GM23338 (cell line): ENCODE data around the gene PRSS33. TPM values are rescaled to one million over a fixed set of nuclear protein-coding genes. Genes with fewer than 3 reads are reported as not detected.

Experiments
- ATAC-seq: fragments of 200-7000 bp; cut with Tn5 transposase; 3 replicates; pipeline ENCODE4 v1.9.1; 2020
- DNase-seq: peaks from one replicate; pipeline ENCODE4 v3.0.0-alpha.2; 2015; ENCODE audit warnings: low spot score
- H2AFZ ChIP-seq: fragments of 200-600 bp; sonication (generic); 2 replicates; pipeline ENCODE4 v1.8.0; 2016; ENCODE audit warnings: antibody characterized with exemption, mild to moderate bottlenecking, moderate library complexity
- H3F3A ChIP-seq: fragments of 200-600 bp; sonication (generic); replicated peaks from 2 replicates; pipeline ENCODE4 v1.8.0; 2017; ENCODE audit warnings: antibody characterized with exemption, mixed run types, low read depth
- H3K27ac ChIP-seq: fragments of 200-600 bp; sonication (generic); 2 replicates; pipeline ENCODE4 v1.6.1; 2016; ENCODE audit warnings: low read depth
- H3K27me3 ChIP-seq: fragments of 200-600 bp; sonication (generic); 2 replicates; pipeline ENCODE4 v1.8.0; 2016; ENCODE audit warnings: mild to moderate bottlenecking, mixed run types, moderate library complexity; ENCODE audit not compliant: insufficient read depth
- H3K36me3 ChIP-seq: fragments of 200-600 bp; sonication (generic); 2 replicates; pipeline ENCODE4 v1.8.0; 2016; ENCODE audit warnings: mild to moderate bottlenecking; ENCODE audit not compliant: insufficient read depth
- H3K4me1 ChIP-seq: fragments of 200-600 bp; sonication (generic); 2 replicates; pipeline ENCODE4 v1.8.0; 2016; ENCODE audit warnings: mild to moderate bottlenecking, moderate library complexity; ENCODE audit not compliant: insufficient read depth
- H3K4me2 ChIP-seq: fragments of 200-600 bp; sonication (generic); 2 replicates; pipeline ENCODE4 v1.7.1; 2017; ENCODE audit warnings: mixed run types
- H3K4me3 ChIP-seq: fragments of 200-600 bp; sonication (generic); 2 replicates; pipeline ENCODE4 v1.6.1; 2016; ENCODE audit warnings: mixed run types
- H3K79me2 ChIP-seq: fragments of 200-600 bp; sonication (generic); replicated peaks from 2 replicates; pipeline ENCODE4 v1.8.0; 2017; ENCODE audit warnings: mild to moderate bottlenecking; ENCODE audit not compliant: insufficient read depth
- H3K9me2 ChIP-seq: fragments of 200-600 bp; sonication (generic); 2 replicates; pipeline ENCODE4 v1.8.0; 2017; ENCODE audit not compliant: insufficient read depth
- H4K20me1 ChIP-seq: fragments of 200-600 bp; sonication (generic); replicated peaks from 2 replicates; pipeline ENCODE4 v1.8.0; 2017; ENCODE audit warnings: mild to moderate bottlenecking; ENCODE audit not compliant: insufficient read depth
- H3K27ac Mint-ChIP-seq: 2 replicates; pipeline ENCODE4 v1.8.0; 2020; ENCODE audit warnings: inconsistent platforms, mild to moderate bottlenecking, moderate library complexity, mixed read lengths
- H3K27me3 Mint-ChIP-seq: 3 replicates; pipeline ENCODE4 v1.8.0; 2022; ENCODE audit warnings: low read depth, mild to moderate bottlenecking, moderate library complexity, mixed read lengths, inconsistent platforms; ENCODE audit not compliant: insufficient read depth, poor library complexity
- H3K36me3 Mint-ChIP-seq: 3 replicates; pipeline ENCODE4 v1.8.0; 2021; ENCODE audit warnings: low read depth, mild to moderate bottlenecking, inconsistent platforms, moderate library complexity, mixed read lengths
- H3K4me1 Mint-ChIP-seq: 3 replicates; pipeline ENCODE4 v1.8.0; 2020; ENCODE audit warnings: mild to moderate bottlenecking, inconsistent platforms, mixed read lengths
- H3K4me3 Mint-ChIP-seq: 3 replicates; pipeline ENCODE4 v1.8.0; 2021; ENCODE audit warnings: moderate library complexity, mild to moderate bottlenecking, inconsistent platforms, mixed read lengths
- H3K9me3 Mint-ChIP-seq: 3 replicates; pipeline ENCODE4 v1.8.0; 2020; ENCODE audit warnings: moderate library complexity, mild to moderate bottlenecking, inconsistent platforms, mixed read lengths
- CREB1 ChIP-seq: fragments of 250-450 bp; sonication (Bioruptor Pico); IDR thresholded peaks from 2 replicates; pipeline ENCODE4 v1.5.0; 2020; ENCODE audit warnings: low read depth, mild to moderate bottlenecking, moderate library complexity
- EZH2 ChIP-seq: fragments of 200-600 bp; sonication (generic); IDR thresholded peaks from one replicate; pipeline ENCODE4 v1.8.0; 2017; ENCODE audit warnings: antibody characterized with exemption, mild to moderate bottlenecking, low read depth; ENCODE audit not compliant: unreplicated experiment
- EZH2phosphoT487 ChIP-seq: fragments of 200-600 bp; sonication (generic); IDR thresholded peaks from one replicate; pipeline ENCODE4 v1.8.1; 2018; ENCODE audit warnings: antibody characterized with exemption; ENCODE audit not compliant: unreplicated experiment
- JUNB ChIP-seq: IDR thresholded peaks from one replicate; pipeline ENCODE4 v1.6.1; 2016; ENCODE audit warnings: antibody characterized with exemption; ENCODE audit not compliant: unreplicated experiment
- NANOG ChIP-seq: IDR thresholded peaks from 2 replicates; pipeline ENCODE4 v1.6.1; 2016; ENCODE audit warnings: antibody characterized with exemption, borderline replicate concordance
- POLR2AphosphoS5 ChIP-seq: IDR thresholded peaks from 2 replicates; pipeline ENCODE4 v1.6.1; 2016; ENCODE audit warnings: antibody characterized with exemption, low read depth
- STAT1 ChIP-seq: IDR thresholded peaks from one replicate; pipeline ENCODE4 v1.6.1; 2016; ENCODE audit warnings: antibody characterized with exemption; ENCODE audit not compliant: unreplicated experiment
- ZNF114 ChIP-seq: fragments of 250-450 bp; sonication (Bioruptor Pico); IDR thresholded peaks from 2 replicates; pipeline ENCODE4 v1.5.0; 2020; ENCODE audit warnings: mild to moderate bottlenecking, moderate library complexity
- ZNF331 ChIP-seq: fragments of 250-450 bp; sonication (Bioruptor Pico); IDR thresholded peaks from 2 replicates; pipeline ENCODE4 v1.5.0; 2020; ENCODE audit warnings: low read depth, mild to moderate bottlenecking, moderate library complexity
- polyA plus RNA-seq: library from polyadenylated mRNA; unstranded; fragments of >200 nt; fragmentation: Nextera tagmentation; extraction: Ambion mirVana; gene quantifications from 2 replicates; pipeline ENCODE4 v1.2.1, GENCODE V29; 2016
- total RNA-seq: library from RNA; depleted of rRNA; stranded (reverse); fragments of >200 nt; shearing (Covaris generic); gene quantifications from 2 replicates; pipeline ENCODE4 v1.2.3, GENCODE V29; 2014
- TF ChIP-seq, protein P1 (sequence below), 2 experiments: fragments of 200-600 bp in 1 of 2; sonication (generic) in 1 of 2; conservative IDR thresholded peaks; 2 replicates each; pipeline versions ENCODE4 v1.5.1 to v1.6.1; 2016 to 2017; ENCODE audit warnings: antibody characterized with exemption in 2 of 2, low read depth in 2 of 2, mild to moderate bottlenecking in 2 of 2, moderate library complexity in 1 of 2
- TF ChIP-seq, protein P2 (sequence below): IDR thresholded peaks from one replicate; pipeline ENCODE4 v1.6.1; 2018; ENCODE audit warnings: antibody characterized with exemption; ENCODE audit not compliant: unreplicated experiment

PRSS33 gene
- total and polyA plus RNA-seq, 2 experiments from 2014 or later = 0.24 to 1.4 TPM

DNA sequence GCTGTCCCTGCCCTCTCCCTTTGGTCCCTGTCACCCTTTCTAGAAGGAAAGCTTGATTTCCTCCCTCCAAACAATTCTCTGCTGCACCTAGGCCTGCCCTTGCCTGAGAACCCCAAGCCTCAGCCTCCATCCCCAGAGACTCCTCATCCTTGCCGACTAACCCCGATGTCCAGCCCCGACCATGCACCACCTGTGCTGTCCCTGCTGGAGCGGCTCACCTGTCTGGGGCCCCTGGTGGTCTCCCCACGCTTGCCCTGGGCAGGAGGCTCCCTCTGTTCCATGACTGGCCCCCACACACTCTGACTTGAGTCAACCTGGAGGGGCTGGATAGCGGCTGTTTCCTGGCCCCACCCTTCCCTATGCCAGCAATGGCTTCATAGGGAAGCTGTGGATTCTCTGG, 46.9 kb downstream of the PRSS33 start:
- Histone ChIP-seq H3K27ac (no peak overlapping the region), H3K9me2 (no peaks in the 10 kb centered on the region), H4K20me1 (no peaks in the 10 kb centered on the region), H3F3A (no peaks in the 10 kb centered on the region), H3K27me3 (no peaks in the 10 kb centered on the region), H3K4me3 (no peak overlapping the region), H3K4me1 (no peaks in the 10 kb centered on the region), H3K4me2 (no peak overlapping the region), H2AFZ (no peak overlapping the region), H3K36me3 (no peaks in the 10 kb centered on the region), H3K79me2 (no peaks in the 10 kb centered on the region)
- TF ChIP-seq NANOG = no peak
- no peak for TF ChIP-seq POLR2AphosphoS5
- TF ChIP-seq CREB1 (CRISPR knock-in tag) = no peak
- TF ChIP-seq EZH2phosphoT487 = no peak
- TF ChIP-seq, protein P1, sequence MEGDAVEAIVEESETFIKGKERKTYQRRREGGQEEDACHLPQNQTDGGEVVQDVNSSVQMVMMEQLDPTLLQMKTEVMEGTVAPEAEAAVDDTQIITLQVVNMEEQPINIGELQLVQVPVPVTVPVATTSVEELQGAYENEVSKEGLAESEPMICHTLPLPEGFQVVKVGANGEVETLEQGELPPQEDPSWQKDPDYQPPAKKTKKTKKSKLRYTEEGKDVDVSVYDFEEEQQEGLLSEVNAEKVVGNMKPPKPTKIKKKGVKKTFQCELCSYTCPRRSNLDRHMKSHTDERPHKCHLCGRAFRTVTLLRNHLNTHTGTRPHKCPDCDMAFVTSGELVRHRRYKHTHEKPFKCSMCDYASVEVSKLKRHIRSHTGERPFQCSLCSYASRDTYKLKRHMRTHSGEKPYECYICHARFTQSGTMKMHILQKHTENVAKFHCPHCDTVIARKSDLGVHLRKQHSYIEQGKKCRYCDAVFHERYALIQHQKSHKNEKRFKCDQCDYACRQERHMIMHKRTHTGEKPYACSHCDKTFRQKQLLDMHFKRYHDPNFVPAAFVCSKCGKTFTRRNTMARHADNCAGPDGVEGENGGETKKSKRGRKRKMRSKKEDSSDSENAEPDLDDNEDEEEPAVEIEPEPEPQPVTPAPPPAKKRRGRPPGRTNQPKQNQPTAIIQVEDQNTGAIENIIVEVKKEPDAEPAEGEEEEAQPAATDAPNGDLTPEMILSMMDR (conservative IDR thresholded peaks at IDR 0.05; ENCODE audit: low read depth in 2 of 2) = no peak
- no peak for TF ChIP-seq JUNB
- no peak for TF ChIP-seq EZH2
- no peak for TF ChIP-seq ZNF114 (CRISPR knock-in tag)
- Mint-ChIP-seq H3K27me3 (peaks cover 9% of the 10 kb centered on the region), H3K9me3 (no peaks in the 10 kb centered on the region), H3K27ac (peak overlapping the region; percentile 34; the same call in 1 of the 2 replicates), H3K4me3 (no peak overlapping the region; the same call in 2 of the 3 replicates), H3K36me3 (no peaks in the 10 kb centered on the region; the same call in 2 of the 3 replicates), H3K4me1 (peaks cover 3% of the 10 kb centered on the region; the same call in 1 of the 3 replicates)
- DNase-seq (no peak), ATAC-seq (no peak)

DNA sequence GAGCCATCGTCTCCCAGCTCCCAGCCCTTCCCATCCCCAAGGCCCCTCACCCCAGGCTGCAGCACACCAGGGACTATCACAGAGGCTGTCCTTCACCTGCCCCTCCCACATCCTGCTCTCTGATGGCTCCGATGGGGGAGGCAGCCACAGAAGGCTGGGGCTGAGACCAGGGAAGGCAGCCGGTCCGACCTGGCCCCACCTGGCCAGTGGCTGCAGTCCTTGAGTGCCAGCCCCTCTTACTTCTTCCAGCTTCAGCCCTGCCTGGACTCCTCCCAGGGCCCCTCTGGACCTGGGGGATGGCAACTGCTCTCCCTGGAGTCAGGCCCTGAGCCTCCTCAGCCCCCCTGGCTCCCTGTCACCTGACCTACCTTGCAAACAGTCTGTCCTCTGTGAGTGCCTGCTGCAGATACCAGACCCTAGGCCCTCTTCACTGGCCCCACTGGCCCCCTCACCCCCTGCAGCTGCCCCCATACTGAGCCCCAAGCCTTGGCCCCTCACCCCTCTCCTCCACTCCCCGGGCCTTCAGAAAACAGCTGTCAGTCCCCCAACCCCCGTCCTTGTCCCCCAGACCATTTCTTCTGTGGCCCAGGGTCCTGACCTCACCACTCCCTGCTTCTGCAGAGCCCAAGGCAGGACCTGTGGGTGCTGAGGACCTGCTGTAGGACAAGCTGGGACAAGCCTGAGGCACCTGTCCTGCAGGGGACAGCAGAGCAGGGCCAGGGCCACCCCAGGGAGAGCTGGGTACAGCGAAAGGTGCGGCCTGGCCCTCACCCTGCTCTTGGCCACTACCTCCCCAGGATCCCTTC, 47.5 kb downstream of the PRSS33 start:
- Histone ChIP-seq H3K4me1 (no peaks in the 10 kb centered on the region), H3F3A (no peaks in the 10 kb centered on the region), H3K27me3 (no peaks in the 10 kb centered on the region), H3K9me2 (no peaks in the 10 kb centered on the region), H3K79me2 (no peaks in the 10 kb centered on the region), H3K36me3 (no peaks in the 10 kb centered on the region), H3K27ac (no peak overlapping the region), H3K4me3 (no peak overlapping the region), H4K20me1 (no peaks in the 10 kb centered on the region), H2AFZ (no peak overlapping the region), H3K4me2 (no peak overlapping the region)
- H3K9me3 Mint-ChIP-seq = no peaks in the 10 kb centered on the region
- TF ChIP-seq, protein P1 (conservative IDR thresholded peaks at IDR 0.05; ENCODE audit: low read depth in 2 of 2) = no peak
- TF ChIP-seq EZH2 (no peak), NANOG (no peak), EZH2phosphoT487 (no peak), JUNB (no peak), POLR2AphosphoS5 (no peak), STAT1 (no peak), ZNF331 (CRISPR knock-in tag) (no peak), CREB1 (CRISPR knock-in tag) (no peak)
- TF ChIP-seq, protein P2, sequence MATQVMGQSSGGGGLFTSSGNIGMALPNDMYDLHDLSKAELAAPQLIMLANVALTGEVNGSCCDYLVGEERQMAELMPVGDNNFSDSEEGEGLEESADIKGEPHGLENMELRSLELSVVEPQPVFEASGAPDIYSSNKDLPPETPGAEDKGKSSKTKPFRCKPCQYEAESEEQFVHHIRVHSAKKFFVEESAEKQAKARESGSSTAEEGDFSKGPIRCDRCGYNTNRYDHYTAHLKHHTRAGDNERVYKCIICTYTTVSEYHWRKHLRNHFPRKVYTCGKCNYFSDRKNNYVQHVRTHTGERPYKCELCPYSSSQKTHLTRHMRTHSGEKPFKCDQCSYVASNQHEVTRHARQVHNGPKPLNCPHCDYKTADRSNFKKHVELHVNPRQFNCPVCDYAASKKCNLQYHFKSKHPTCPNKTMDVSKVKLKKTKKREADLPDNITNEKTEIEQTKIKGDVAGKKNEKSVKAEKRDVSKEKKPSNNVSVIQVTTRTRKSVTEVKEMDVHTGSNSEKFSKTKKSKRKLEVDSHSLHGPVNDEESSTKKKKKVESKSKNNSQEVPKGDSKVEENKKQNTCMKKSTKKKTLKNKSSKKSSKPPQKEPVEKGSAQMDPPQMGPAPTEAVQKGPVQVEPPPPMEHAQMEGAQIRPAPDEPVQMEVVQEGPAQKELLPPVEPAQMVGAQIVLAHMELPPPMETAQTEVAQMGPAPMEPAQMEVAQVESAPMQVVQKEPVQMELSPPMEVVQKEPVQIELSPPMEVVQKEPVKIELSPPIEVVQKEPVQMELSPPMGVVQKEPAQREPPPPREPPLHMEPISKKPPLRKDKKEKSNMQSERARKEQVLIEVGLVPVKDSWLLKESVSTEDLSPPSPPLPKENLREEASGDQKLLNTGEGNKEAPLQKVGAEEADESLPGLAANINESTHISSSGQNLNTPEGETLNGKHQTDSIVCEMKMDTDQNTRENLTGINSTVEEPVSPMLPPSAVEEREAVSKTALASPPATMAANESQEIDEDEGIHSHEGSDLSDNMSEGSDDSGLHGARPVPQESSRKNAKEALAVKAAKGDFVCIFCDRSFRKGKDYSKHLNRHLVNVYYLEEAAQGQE = no peak
- H3K4me3 Mint-ChIP-seq = no peak overlapping the region
- H3K27me3 Mint-ChIP-seq = peaks cover 9% of the 10 kb centered on the region
- peak overlapping the region; percentile 48; the same call in 1 of the 2 replicates for H3K27ac Mint-ChIP-seq
- DNase-seq (no peak), ATAC-seq (peak; percentile 15)
- peaks cover 3% of the 10 kb centered on the region; the same call in 1 of the 3 replicates for H3K4me1 Mint-ChIP-seq
- H3K36me3 Mint-ChIP-seq = no peaks in the 10 kb centered on the region; the same call in 2 of the 3 replicates
